Activated CD4-positive, alpha-beta T cell treated with anti-CD3 and anti-CD28 coated beads, Interleukin-2, amount 10 ng/mL, durations not matched to agents 7 days and 5 days (primary cell): ENCODE results near the gene DLX1. TPM values are rescaled to one million over a fixed set of nuclear protein-coding genes. Genes with fewer than 3 reads are reported as not detected.
"Not testable (repeated sequence)": the region's sequence is repeated elsewhere in the genome, so short reads cannot be mapped to it uniquely, and the experiment has no call there.

Experiments used
- CTCF ChIA-PET: fragments of 350-600 bp; sonication (Branson Sonifier 250); formaldehyde crosslinking; loops from one replicate; lab custom pipeline; 2021; ENCODE audit warnings: antibody characterized with exemption; lab: Charles Lee
- POLR2A ChIA-PET: fragments of 350-600 bp; sonication (Branson Sonifier 250); formaldehyde crosslinking; loops from one replicate; lab custom pipeline; 2021; ENCODE audit warnings: antibody characterized with exemption; lab: Charles Lee
- DNase-seq: peaks from one replicate; pipeline ENCODE4 v3.0.0-alpha.2; 2020
- H3K27ac Mint-ChIP-seq: one replicate; pipeline ENCODE4 v1.8.0; 2021; ENCODE audit warnings: mild to moderate bottlenecking, moderate library complexity, mixed read lengths
- H3K27me3 Mint-ChIP-seq: one replicate; pipeline ENCODE4 v1.8.0; 2021; ENCODE audit warnings: mixed read lengths
- H3K36me3 Mint-ChIP-seq: one replicate; pipeline ENCODE4 v1.8.0; 2021; ENCODE audit warnings: low read depth, mixed read lengths
- H3K4me1 Mint-ChIP-seq: one replicate; pipeline ENCODE4 v1.8.0; 2021; ENCODE audit warnings: mixed read lengths
- H3K4me3 Mint-ChIP-seq: one replicate; pipeline ENCODE4 v1.8.0; 2021; ENCODE audit warnings: mild to moderate bottlenecking, moderate library complexity, mixed read lengths
- H3K9me3 Mint-ChIP-seq: one replicate; pipeline ENCODE4 v1.8.0; 2021; ENCODE audit warnings: mixed read lengths
- total RNA-seq, 2 experiments: library from RNA; stranded (reverse); gene quantifications; one replicate each; pipeline ENCODE4 v1.2.3, GENCODE V29; 2021

DLX1 gene
- total RNA-seq, 2 experiments from 2014 or later = not detected

- H3K4me1 Mint-ChIP-seq = peaks cover 5% of the 10 kb centered on the region
- H3K9me3 Mint-ChIP-seq = no peaks in the 10 kb centered on the region
- ChIA-PET CTCF (interaction anchor here (0.7 kb wide), 2 partner anchors 238 to 412 kb away, joined by 3 to 4 read pairs; no protein-coding TSS in a partner anchor), POLR2A (no interaction called here)
- no peaks in the 10 kb centered on the region for H3K27me3 Mint-ChIP-seq
- DNase-seq = no peak
- no peak overlapping the region for H3K27ac Mint-ChIP-seq
- H3K4me3 Mint-ChIP-seq = no peak overlapping the region
- no peaks in the 10 kb centered on the region for H3K36me3 Mint-ChIP-seq
Measured at GRCh38 chr2:172050479-172051125, 34.7 kb upstream of the DLX1 start.

- H3K27me3 Mint-ChIP-seq = no peaks in the 10 kb centered on the region
- H3K9me3 Mint-ChIP-seq = no peaks in the 10 kb centered on the region
- DNase-seq = no peak
- ChIA-PET CTCF (interaction anchor here (0.5 to 1.3 kb wide), 6 partner anchors 13 to 405 kb away, joined by 3 to 4 read pairs (median 3); no protein-coding TSS in a partner anchor), POLR2A (no interaction called here)
- no peaks in the 10 kb centered on the region for H3K36me3 Mint-ChIP-seq
- no peak overlapping the region for H3K27ac Mint-ChIP-seq
- H3K4me3 Mint-ChIP-seq = no peak overlapping the region
- no peaks in the 10 kb centered on the region for H3K4me1 Mint-ChIP-seq
Measured at GRCh38 chr2:172052000-172052983, 33.0 kb upstream of the DLX1 start.

- ChIA-PET CTCF (interaction anchor here (1.1 to 1.3 kb wide), 2 partner anchors 47 to 367 kb away, joined by 3 read pairs; no protein-coding TSS in a partner anchor), POLR2A (no interaction called here)
- Mint-ChIP-seq H3K36me3 (no peaks in the 10 kb centered on the region), H3K4me1 (no peaks in the 10 kb centered on the region), H3K27ac (no peak overlapping the region), H3K9me3 (no peaks in the 10 kb centered on the region), H3K4me3 (no peak overlapping the region), H3K27me3 (no peaks in the 10 kb centered on the region)
- no peak for DNase-seq
Measured at GRCh38 chr2:172053486-172053885, 31.8 kb upstream of the DLX1 start.

GRCh38 chr2:172056293-172056692, 29.0 kb upstream of the DLX1 start:
- CTCF ChIA-PET = interaction anchor here (0.7 to 2.0 kb wide), 2 partner anchors 10 to 17 kb away, joined by 3 to 6 read pairs; no protein-coding TSS in a partner anchor
- POLR2A ChIA-PET = no interaction called here
- no peaks in the 10 kb centered on the region for H3K27me3 Mint-ChIP-seq
- no peak overlapping the region for H3K4me3 Mint-ChIP-seq
- no peaks in the 10 kb centered on the region for H3K36me3 Mint-ChIP-seq
- H3K27ac Mint-ChIP-seq = no peak overlapping the region
- H3K4me1 Mint-ChIP-seq = peaks cover 4% of the 10 kb centered on the region
- H3K9me3 Mint-ChIP-seq = no peaks in the 10 kb centered on the region
- no peak for DNase-seq

- Mint-ChIP-seq H3K36me3 (peaks cover 1% of the 10 kb centered on the region), H3K27me3 (no peaks in the 10 kb centered on the region), H3K4me1 (peaks cover 4% of the 10 kb centered on the region), H3K4me3 (no peak overlapping the region), H3K27ac (no peak overlapping the region), H3K9me3 (no peaks in the 10 kb centered on the region)
- ChIA-PET CTCF (interaction anchor here (1.2 kb wide), 1 partner anchor 21 kb away, joined by 3 read pairs; no protein-coding TSS in a partner anchor), POLR2A (no interaction called here)
- no peak for DNase-seq
Measured at GRCh38 chr2:172058660-172059059, 26.6 kb upstream of the DLX1 start.

GRCh38 chr2:172060118-172060517, 25.2 kb upstream of the DLX1 start:
- CTCF ChIA-PET = interaction anchor here (0.6 kb wide), 1 partner anchor 1134 kb away, joined by 4 read pairs; no protein-coding TSS in a partner anchor
- H3K9me3 Mint-ChIP-seq, H3K36me3 Mint-ChIP-seq, H3K27ac Mint-ChIP-seq, POLR2A ChIA-PET, H3K27me3 Mint-ChIP-seq, DNase-seq, H3K4me3 Mint-ChIP-seq, H3K4me1 Mint-ChIP-seq: not testable (repeated sequence)

- H3K4me1 Mint-ChIP-seq = peaks cover 7% of the 10 kb centered on the region
- no peak overlapping the region for H3K4me3 Mint-ChIP-seq
- no peak overlapping the region for H3K27ac Mint-ChIP-seq
- POLR2A ChIA-PET = no interaction called here
- CTCF ChIA-PET = interaction anchor here (0.6 to 1.0 kb wide), 3 partner anchors 10 to 1890 kb away, joined by 3 read pairs; no protein-coding TSS in a partner anchor
- peaks cover 1% of the 10 kb centered on the region for H3K36me3 Mint-ChIP-seq
- H3K9me3 Mint-ChIP-seq = no peaks in the 10 kb centered on the region
- DNase-seq = no peak
- H3K27me3 Mint-ChIP-seq = no peaks in the 10 kb centered on the region
Measured at GRCh38 chr2:172062402-172063004, 22.8 kb upstream of the DLX1 start.

GRCh38 chr2:172063446-172063845, 21.9 kb upstream of the DLX1 start:
- POLR2A ChIA-PET = no interaction called here
- H3K4me1 Mint-ChIP-seq = peaks cover 7% of the 10 kb centered on the region
- CTCF ChIA-PET = interaction anchor here (1.0 kb wide), 1 partner anchor 171 kb away, joined by 3 read pairs; no protein-coding TSS in a partner anchor
- no peak for DNase-seq
- no peak overlapping the region for H3K27ac Mint-ChIP-seq
- H3K9me3 Mint-ChIP-seq = no peaks in the 10 kb centered on the region
- H3K4me3 Mint-ChIP-seq = no peak overlapping the region
- H3K36me3 Mint-ChIP-seq = peaks cover 3% of the 10 kb centered on the region
- no peaks in the 10 kb centered on the region for H3K27me3 Mint-ChIP-seq

GRCh38 chr2:172065111-172065510, 20.2 kb upstream of the DLX1 start:
- Mint-ChIP-seq H3K9me3 (no peaks in the 10 kb centered on the region), H3K4me3 (no peak overlapping the region), H3K36me3 (peaks cover 3% of the 10 kb centered on the region), H3K27ac (no peak overlapping the region), H3K27me3 (no peaks in the 10 kb centered on the region), H3K4me1 (peaks cover 7% of the 10 kb centered on the region)
- ChIA-PET POLR2A (no interaction called here), CTCF (no interaction called here)
- no peak for DNase-seq

GRCh38 chr2:172066394-172066886, 18.9 kb upstream of the DLX1 start:
- POLR2A ChIA-PET = no interaction called here
- H3K4me3 Mint-ChIP-seq = no peak overlapping the region
- H3K36me3 Mint-ChIP-seq = peaks cover 3% of the 10 kb centered on the region
- no peak overlapping the region for H3K27ac Mint-ChIP-seq
- H3K4me1 Mint-ChIP-seq = peaks cover 3% of the 10 kb centered on the region
- no peak for DNase-seq
- H3K27me3 Mint-ChIP-seq = peaks cover 2% of the 10 kb centered on the region
- no peaks in the 10 kb centered on the region for H3K9me3 Mint-ChIP-seq
- CTCF ChIA-PET = no interaction called here

- H3K4me1 Mint-ChIP-seq, H3K27ac Mint-ChIP-seq, H3K36me3 Mint-ChIP-seq, H3K27me3 Mint-ChIP-seq, POLR2A ChIA-PET, DNase-seq, H3K4me3 Mint-ChIP-seq, H3K9me3 Mint-ChIP-seq: not testable (repeated sequence)
- CTCF ChIA-PET = interaction anchor here (1.0 kb wide), 1 partner anchor 11 kb away, joined by 3 read pairs; no protein-coding TSS in a partner anchor
Measured at GRCh38 chr2:172067905-172068304, 17.4 kb upstream of the DLX1 start.

GRCh38 chr2:172070936-172071335, 14.4 kb upstream of the DLX1 start:
- H3K4me3 Mint-ChIP-seq = no peak overlapping the region
- peaks cover 10% of the 10 kb centered on the region for H3K27me3 Mint-ChIP-seq
- peaks cover 1% of the 10 kb centered on the region for H3K36me3 Mint-ChIP-seq
- H3K27ac Mint-ChIP-seq = no peak overlapping the region
- ChIA-PET CTCF (no interaction called here), POLR2A (no interaction called here)
- peaks cover 3% of the 10 kb centered on the region for H3K4me1 Mint-ChIP-seq
- H3K9me3 Mint-ChIP-seq = no peaks in the 10 kb centered on the region
- no peak for DNase-seq
